ENCODE results near the gene RP2.

Gene RP2

DNA sequence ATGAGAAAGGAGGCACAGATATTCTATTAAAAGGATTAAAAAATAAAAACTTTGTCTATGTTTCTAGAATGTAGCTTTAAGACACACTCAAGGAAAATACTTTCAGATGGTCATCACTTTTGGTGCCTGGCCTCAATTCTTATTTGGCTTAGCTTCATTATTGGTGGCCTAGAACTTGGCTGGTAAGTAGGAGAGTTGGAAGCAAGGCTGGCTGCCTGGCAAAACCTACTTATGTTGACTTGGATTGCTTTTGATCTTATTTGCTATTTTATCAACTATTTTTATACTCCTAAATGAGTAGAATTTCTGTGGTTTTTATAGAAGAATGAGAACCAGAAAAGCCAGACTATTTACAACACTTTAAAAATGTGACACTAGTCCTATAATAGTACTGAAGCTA, 40.1 kb downstream of the RP2 start:
- Mint-ChIP-seq H3K4me3 (no peak overlapping the region), H3K27ac (no peak overlapping the region), H3K36me3 (peaks cover 1% of the 10 kb centered on the region), H3K4me1 (peaks cover 4% of the 10 kb centered on the region), H3K9me3 (no peaks in the 10 kb centered on the region), H3K27me3 (no peaks in the 10 kb centered on the region)

DNA sequence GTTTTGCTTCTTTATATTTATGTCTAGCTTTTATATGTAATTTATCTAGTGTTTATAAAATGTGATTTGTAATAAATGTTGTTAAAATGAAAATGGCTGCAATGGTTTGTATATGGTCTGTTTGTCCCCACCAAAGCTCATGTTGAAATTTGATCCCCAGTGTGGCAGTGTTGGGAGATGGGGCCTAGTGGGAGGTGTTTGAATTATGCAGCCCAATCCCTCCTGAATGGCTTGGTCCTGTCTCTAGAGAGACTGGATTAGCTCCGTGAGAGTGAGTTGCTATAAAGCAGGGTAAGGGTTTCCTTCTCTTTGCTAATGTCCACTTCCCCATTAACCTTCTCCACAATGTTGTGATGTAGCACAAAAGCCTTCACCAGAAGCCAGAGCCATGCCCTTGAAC, 45.4 kb downstream of the RP2 start:
- no peaks in the 10 kb centered on the region for H3K4me1 Mint-ChIP-seq
- no peak overlapping the region for H3K4me3 Mint-ChIP-seq
- peaks cover 1% of the 10 kb centered on the region for H3K36me3 Mint-ChIP-seq
- no peaks in the 10 kb centered on the region for H3K9me3 Mint-ChIP-seq
- no peak overlapping the region for H3K27ac Mint-ChIP-seq
- H3K27me3 Mint-ChIP-seq = no peaks in the 10 kb centered on the region

DNA sequence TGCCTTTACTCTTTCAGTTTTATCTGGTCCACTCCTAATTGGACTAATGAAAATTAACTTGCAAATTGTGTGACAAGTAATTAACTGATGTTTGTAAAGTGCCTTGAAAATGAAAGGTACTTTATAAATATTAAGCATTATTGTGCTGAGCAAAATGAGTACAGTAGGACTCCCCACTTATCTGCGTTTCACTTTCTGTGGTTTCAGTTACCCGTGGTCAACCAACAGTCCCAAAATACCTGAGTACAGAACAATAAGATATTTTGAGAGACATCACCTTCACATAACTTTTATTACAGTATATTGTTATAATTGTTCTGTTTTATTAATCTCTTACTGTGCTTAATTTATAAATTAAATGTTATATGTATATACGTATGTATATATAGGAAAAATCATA, 48.0 kb downstream of the RP2 start:
- no peak overlapping the region for H3K27ac Mint-ChIP-seq
- no peaks in the 10 kb centered on the region for H3K9me3 Mint-ChIP-seq
- peaks cover 1% of the 10 kb centered on the region for H3K36me3 Mint-ChIP-seq
- H3K27me3 Mint-ChIP-seq = no peaks in the 10 kb centered on the region
- no peak overlapping the region for H3K4me3 Mint-ChIP-seq
- H3K4me1 Mint-ChIP-seq = no peaks in the 10 kb centered on the region

DNA sequence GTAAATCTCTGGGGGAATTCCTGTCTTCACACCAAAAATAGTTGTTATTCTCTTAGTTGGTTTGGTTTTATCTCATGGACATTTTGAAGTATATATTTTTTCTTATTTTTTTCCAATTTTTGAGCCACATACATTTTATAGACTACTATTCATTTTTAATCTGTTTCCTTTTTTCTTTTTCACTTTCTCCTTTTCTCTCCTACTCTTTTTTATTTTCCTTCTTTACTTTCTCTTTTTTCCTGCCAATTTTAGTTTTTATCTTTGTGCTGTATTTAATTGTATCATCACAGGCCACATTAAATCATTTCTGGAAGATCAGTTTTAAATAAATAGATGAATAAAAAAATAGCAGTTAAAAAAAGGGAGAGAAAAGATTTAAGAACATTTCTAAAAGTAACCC, 61.4 kb downstream of the RP2 start:
- Mint-ChIP-seq H3K4me3 (no peak overlapping the region), H3K27ac (no peak overlapping the region), H3K9me3 (no peaks in the 10 kb centered on the region), H3K4me1 (no peaks in the 10 kb centered on the region), H3K27me3 (peaks cover 2% of the 10 kb centered on the region), H3K36me3 (no peaks in the 10 kb centered on the region)

DNA sequence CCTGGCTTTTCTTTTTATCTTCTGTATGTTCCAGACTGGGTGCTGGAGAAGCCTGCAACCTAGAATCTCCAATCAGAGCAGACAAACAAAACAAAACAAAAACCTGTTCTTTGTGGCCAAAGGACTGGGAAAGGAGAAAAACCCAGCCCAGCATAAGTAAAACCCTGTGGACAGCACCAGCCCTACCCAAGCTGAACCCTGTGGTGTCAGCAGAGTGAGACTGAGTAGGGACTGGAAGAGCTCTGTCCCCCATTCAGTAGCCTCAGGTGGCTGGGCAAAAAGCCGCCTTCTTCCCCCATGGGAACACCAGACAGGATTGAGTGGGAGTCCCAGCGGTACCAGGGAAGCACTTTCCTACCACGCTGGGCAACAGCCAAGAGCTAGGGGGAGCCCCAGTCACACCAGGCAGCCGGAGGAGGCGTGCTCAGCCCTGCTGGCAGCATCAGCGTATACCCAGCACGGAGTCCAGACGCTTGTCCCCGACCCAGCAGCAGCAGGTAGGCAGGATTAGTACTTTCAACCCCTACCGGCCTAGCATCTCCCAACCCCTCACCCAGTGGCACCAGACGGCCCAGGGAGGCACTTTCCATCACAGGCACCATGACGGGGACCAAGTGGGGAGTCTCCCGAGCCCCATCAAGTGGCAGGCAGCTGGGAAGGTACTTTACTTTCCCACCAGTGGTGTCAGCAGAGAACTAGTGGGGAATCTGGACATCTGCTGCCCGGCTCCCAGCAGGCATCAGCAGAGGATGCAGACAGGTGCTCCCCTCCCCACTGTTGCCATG, 66.8 kb downstream of the RP2 start:
- H3K9me3 Mint-ChIP-seq = no peaks in the 10 kb centered on the region
- H3K27me3 Mint-ChIP-seq = no peaks in the 10 kb centered on the region
- no peaks in the 10 kb centered on the region for H3K4me1 Mint-ChIP-seq
- no peaks in the 10 kb centered on the region for H3K36me3 Mint-ChIP-seq
- peak overlapping the region; percentile 11 for H3K4me3 Mint-ChIP-seq
- H3K27ac Mint-ChIP-seq = no peak overlapping the region

DNA sequence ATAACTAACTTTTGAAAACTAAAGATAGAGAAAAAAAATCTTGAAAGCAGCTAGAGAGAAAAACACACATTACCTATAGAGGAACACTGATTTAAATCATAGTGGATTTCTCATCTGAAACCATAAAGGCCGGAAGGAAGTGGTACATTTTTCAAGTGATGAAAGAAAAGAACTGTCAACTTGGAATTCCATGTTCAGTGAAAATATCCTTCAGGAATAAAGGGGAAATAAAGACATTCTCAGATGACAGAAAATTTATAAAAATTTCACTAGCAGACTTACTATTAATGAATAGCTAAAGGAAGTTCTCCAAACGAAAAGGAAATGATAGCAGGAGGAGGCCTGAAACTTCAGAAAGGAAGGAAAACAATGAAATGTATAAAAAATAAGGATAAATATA, 67.8 kb downstream of the RP2 start:
- no peaks in the 10 kb centered on the region for H3K9me3 Mint-ChIP-seq

DNA sequence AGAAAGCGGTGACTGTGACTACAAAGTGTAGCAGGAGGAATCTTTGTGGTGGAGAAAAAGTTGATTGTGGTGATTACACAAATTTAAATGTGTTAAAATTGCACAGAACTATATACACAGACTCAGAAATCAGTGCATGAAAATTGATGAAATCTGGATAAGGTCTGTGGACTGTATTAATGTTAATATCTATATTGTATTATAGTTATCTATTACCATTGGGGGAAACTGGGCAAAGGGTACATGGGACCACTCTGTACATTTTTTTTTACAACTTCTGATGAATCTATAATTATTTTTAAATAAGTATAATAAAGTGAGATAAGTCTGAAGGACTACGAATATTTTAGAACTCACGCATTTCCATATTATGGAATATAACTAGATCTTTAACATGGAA, 73.6 kb downstream of the RP2 start:
- Mint-ChIP-seq H3K36me3 (no peaks in the 10 kb centered on the region), H3K4me3 (no peak overlapping the region), H3K9me3 (no peaks in the 10 kb centered on the region), H3K27me3 (peaks cover 9% of the 10 kb centered on the region), H3K4me1 (peaks cover 9% of the 10 kb centered on the region), H3K27ac (no peak overlapping the region)

More for the DNA sequence above, 67.8 kb downstream of the RP2 start:
- no peak overlapping the region for H3K4me3 Mint-ChIP-seq
- no peaks in the 10 kb centered on the region for H3K27me3 Mint-ChIP-seq
- no peak overlapping the region for H3K27ac Mint-ChIP-seq
- H3K4me1 Mint-ChIP-seq = no peaks in the 10 kb centered on the region
- H3K36me3 Mint-ChIP-seq = no peaks in the 10 kb centered on the region

DNA sequence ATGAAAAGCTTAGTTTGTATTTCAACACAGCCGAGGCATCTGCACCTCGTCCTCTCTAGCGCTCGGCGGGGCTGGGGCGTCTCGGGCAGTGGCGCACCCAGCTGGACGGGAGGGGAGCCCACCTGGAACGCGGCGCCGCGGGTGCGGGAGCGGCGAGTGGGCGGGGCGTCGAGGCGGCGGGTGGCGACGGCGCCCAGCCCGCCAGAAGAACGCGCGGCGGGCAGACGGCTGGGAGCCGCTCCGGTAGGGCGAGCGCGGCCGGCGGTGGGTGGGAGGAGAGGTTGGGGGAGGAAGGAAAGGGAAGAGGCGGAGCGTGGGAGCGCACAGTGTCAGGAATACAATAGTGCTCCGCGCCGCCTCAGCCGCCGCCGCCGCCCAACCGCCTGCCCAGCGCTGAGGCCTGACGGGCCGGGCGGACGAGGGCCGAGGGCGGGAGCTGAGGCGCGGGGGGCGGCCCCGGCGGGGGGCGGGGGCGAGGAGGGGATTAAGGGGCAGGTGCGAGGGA, 75.3 kb downstream of the RP2 start, which contains the start of gene JADE3:
TSS of gene JADE3 (plus strand) at position 324 of the 505 bp plus-strand sequence. CDS start 72,474 bp downstream, outside the sequence.
- Mint-ChIP-seq H3K9me3 (no peaks in the 10 kb centered on the region), H3K4me1 (peaks cover 9% of the 10 kb centered on the region), H3K36me3 (no peaks in the 10 kb centered on the region), H3K27ac (no peak within 1 kb of the TSS), H3K27me3 (peaks cover 18% of the 10 kb centered on the region), H3K4me3 (peak within 1 kb of the TSS; percentile 60)

DNA sequence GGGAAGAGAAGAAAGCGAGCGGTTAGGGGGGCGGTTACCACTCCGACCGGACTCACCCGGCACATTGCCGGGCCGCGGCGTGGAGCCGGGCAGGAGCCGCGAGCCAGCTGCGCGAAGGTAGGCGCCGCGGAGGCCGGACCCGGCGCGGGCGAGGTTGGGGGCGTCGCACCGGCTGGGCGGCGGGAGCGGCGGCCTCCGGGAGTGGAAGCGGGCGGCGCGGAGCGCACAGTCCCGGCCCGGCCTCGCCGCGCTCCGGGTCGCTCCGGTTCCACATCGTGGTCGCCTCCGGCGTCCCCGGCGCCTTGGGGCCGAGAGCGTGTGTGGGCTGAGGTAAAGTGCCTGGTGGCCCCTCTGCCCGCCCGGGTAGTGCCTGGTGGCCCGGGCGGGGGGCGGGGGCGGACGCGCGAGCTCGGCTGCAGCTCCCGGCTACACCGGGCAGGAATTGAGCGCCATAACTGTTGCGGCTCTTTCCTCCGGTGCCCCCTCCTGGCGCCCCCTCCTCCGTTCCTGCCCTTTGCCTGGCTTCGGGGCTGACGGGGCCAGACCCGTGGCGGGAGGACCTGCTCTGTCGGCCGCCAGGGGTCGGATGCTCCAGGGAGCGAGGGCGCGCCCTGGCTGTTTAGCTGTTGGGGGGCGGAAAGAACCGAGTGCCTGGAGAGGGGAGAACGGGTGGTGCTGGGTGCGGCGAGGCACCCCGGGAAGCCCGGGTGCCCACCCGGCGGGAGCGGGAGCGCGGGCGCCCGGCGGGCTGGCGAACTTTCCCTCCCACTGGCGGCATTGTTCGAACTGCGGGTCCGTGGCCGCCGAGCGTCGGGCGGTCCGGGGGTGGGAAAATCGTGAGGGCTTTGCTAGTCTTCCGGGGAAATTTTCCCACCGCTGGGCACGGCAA, 76.0 kb downstream of the RP2 start:
- H3K27me3 Mint-ChIP-seq = peaks cover 23% of the 10 kb centered on the region
- H3K4me3 Mint-ChIP-seq = peak overlapping the region; percentile 79
- peaks cover 9% of the 10 kb centered on the region for H3K4me1 Mint-ChIP-seq
- no peaks in the 10 kb centered on the region for H3K9me3 Mint-ChIP-seq
- H3K27ac Mint-ChIP-seq = no peak overlapping the region
- H3K36me3 Mint-ChIP-seq = no peaks in the 10 kb centered on the region

DNA sequence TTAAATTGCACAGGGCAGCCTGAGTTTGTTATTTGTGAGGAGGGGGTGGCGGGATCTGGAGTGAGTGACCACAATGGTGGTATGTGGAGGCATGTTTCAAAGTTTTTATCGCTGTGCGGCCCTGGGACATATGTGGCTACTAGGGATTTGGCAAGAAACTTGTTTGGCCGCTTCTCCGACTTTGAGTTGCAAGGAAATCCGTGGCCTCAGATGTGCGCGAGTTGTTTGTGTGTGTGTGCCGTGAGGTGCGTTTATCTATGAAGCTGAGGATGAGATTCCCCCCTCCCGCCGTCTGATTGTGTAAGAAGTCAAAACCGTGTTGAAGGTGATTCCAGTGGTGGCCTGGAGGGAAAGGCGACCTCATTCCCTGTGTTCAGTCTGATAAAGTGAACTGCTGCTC, 76.8 kb downstream of the RP2 start:
- Mint-ChIP-seq H3K4me1 (peaks cover 9% of the 10 kb centered on the region), H3K4me3 (peak overlapping the region; percentile 79), H3K9me3 (no peaks in the 10 kb centered on the region), H3K36me3 (no peaks in the 10 kb centered on the region), H3K27ac (no peak overlapping the region), H3K27me3 (peaks cover 25% of the 10 kb centered on the region)

DNA sequence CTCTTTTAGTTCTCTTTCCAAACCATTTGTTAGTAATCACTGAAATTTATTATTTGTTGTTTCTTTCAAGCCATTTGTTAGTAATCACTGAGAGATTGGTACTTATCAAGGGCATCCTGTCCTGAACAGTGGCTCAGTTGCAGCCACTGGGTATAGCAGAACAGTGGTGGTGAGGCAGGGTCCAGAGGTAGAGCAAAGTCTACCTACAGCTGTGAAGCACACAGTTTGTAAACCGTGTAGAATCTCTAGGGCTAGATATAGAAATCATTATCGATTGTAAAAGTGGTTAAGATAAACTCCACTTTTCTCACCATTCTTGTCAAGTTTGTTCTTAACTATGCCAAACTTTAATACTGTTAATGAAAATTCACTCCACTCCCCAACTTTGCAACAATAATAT, 79.4 kb downstream of the RP2 start:
- H3K4me3 Mint-ChIP-seq = no peak overlapping the region
- H3K36me3 Mint-ChIP-seq = no peaks in the 10 kb centered on the region
- H3K4me1 Mint-ChIP-seq = peaks cover 9% of the 10 kb centered on the region
- no peaks in the 10 kb centered on the region for H3K9me3 Mint-ChIP-seq
- peaks cover 31% of the 10 kb centered on the region for H3K27me3 Mint-ChIP-seq
- H3K27ac Mint-ChIP-seq = no peak overlapping the region

DNA sequence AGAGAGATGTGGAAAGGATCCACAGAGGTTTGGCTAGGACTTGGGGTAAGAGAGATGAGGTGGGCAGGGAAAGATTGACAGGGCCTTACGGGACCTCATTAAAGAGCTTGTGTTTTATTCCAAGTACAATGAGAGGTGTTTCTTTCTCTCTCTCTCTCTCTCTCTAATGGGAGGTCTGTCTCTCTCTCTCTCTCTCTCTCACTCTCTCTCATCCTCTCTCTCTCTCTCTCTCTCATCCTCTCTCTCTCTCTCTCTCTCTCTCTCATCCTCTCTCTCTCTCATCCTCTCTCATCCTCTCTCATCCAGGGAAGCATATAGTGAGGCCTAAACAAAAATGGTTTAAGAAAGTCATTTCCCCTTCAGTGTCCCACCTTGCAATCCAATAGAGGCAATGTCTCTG, 80.8 kb downstream of the RP2 start:
- H3K36me3 Mint-ChIP-seq = no peaks in the 10 kb centered on the region
- H3K4me3 Mint-ChIP-seq = no peak overlapping the region
- H3K4me1 Mint-ChIP-seq = peaks cover 9% of the 10 kb centered on the region
- H3K9me3 Mint-ChIP-seq = no peaks in the 10 kb centered on the region
- H3K27ac Mint-ChIP-seq = no peak overlapping the region
- peaks cover 35% of the 10 kb centered on the region for H3K27me3 Mint-ChIP-seq

DNA sequence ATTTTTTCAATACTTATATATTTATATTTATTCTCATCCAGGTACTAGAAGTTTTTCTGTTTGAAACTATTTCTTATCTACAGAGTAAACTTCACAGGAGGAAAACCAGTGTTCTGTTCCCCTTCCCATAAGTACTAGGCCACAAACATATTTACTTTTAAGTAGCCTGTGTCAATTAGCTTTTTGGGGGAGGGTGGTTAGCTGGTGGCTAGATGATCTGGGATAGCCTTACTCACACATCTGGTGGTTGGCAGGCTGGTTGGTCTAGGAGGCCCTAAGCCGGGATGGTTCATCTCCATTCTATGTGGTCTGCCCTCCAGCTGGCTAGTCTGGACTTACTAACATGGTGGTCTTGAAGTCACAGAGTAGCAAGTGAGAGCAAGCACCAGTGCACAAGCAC, 81.6 kb downstream of the RP2 start:
- no peak overlapping the region for H3K4me3 Mint-ChIP-seq
- H3K4me1 Mint-ChIP-seq = peaks cover 9% of the 10 kb centered on the region
- no peaks in the 10 kb centered on the region for H3K36me3 Mint-ChIP-seq
- no peak overlapping the region for H3K27ac Mint-ChIP-seq
- no peaks in the 10 kb centered on the region for H3K9me3 Mint-ChIP-seq
- H3K27me3 Mint-ChIP-seq = peaks cover 35% of the 10 kb centered on the region

DNA sequence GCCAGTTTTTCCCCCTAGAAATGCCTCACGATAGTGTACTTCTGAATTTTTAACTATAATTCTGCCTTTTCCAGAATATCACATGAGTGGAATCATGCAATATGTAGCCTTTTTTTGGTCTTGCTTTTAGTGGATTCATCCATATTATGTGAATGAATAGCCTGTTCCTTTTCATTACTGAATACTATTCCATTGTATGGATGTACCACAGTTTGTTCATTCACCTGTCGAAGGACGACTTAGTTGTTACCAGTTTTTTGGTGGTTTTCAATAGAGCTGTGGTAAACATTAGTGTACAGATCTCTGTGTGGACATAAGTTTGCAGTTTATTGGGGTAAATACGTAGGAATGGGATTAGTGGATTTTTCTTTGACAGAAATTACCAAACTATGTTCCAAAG, 83.4 kb downstream of the RP2 start:
- H3K4me3 Mint-ChIP-seq = no peak overlapping the region
- no peak overlapping the region for H3K27ac Mint-ChIP-seq
- peaks cover 27% of the 10 kb centered on the region for H3K27me3 Mint-ChIP-seq
- no peaks in the 10 kb centered on the region for H3K36me3 Mint-ChIP-seq
- no peaks in the 10 kb centered on the region for H3K9me3 Mint-ChIP-seq
- H3K4me1 Mint-ChIP-seq = no peaks in the 10 kb centered on the region

DNA sequence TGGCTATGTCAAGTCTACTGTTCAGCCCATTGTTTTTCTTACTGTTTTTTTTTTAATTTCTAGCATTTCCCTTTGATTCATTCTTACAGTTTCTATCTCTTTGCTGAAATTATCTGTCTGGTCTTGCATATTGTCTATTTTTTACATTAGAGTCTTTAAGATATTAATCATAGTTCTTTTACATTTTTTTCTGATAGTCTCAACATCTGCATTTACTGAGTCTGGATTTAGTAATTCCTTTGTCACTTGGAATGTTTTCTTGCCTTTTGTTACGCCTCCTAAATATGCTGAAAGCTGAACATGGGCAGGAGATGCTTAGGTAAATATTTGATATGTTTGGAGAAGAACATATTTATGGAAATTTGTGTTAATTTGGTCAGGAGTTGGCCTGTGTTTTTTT, 85.8 kb downstream of the RP2 start:
- no peaks in the 10 kb centered on the region for H3K4me1 Mint-ChIP-seq
- H3K27me3 Mint-ChIP-seq = peaks cover 14% of the 10 kb centered on the region
- H3K9me3 Mint-ChIP-seq = no peaks in the 10 kb centered on the region
- no peaks in the 10 kb centered on the region for H3K36me3 Mint-ChIP-seq
- no peak overlapping the region for H3K27ac Mint-ChIP-seq
- no peak overlapping the region for H3K4me3 Mint-ChIP-seq

DNA sequence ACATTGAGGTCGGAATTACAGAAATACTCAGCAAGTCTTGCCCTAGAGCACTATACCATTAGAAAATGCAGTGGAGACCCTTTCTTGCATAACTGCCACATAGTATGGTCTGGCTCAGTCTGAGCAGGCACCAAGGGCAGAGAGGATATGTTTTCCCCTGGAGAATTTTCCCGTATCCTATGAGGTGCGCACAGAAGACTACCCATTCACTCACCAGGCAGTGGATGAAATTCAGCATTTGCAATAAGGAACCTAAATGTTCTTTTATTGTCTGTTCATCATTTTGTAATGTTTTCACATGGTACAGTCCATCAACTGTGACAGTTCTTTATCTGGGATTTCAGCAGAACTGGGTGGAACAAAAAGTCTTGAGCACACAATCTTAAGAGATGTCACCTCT, 90.9 kb downstream of the RP2 start:
- no peak overlapping the region for H3K27ac Mint-ChIP-seq
- no peaks in the 10 kb centered on the region for H3K4me1 Mint-ChIP-seq
- no peaks in the 10 kb centered on the region for H3K36me3 Mint-ChIP-seq
- H3K27me3 Mint-ChIP-seq = peaks cover 2% of the 10 kb centered on the region
- H3K4me3 Mint-ChIP-seq = no peak overlapping the region
- no peaks in the 10 kb centered on the region for H3K9me3 Mint-ChIP-seq
